Endothelial cell of umbilical vein (primary cell): ENCODE results near the gene FHOD3. TPM values are rescaled to one million over a fixed set of nuclear protein-coding genes. Genes with fewer than 3 reads are reported as not detected.

Source experiments
- BruUV-seq: library from RNA; stranded (reverse); fragments of 400-500 nt; replicated peaks from 2 replicates; lab custom pipeline; 2021; lab: Mats Ljungman, UMichigan
- CTCF ChIA-PET: fragments of 300-600, 350-600 bp; sonication (Branson Sonifier 250); formaldehyde crosslinking; loops from one replicate; lab custom pipeline; 2021; ENCODE audit warnings: antibody characterized with exemption, inconsistent platforms; lab: Charles Lee
- POLR2A ChIA-PET: fragments of 300-600, 350-600 bp; sonication (Branson Sonifier 250); formaldehyde crosslinking; loops from one replicate; lab custom pipeline; 2021; ENCODE audit warnings: antibody characterized with exemption, inconsistent platforms; lab: Charles Lee
- DNase-seq: peaks from one replicate; pipeline ENCODE4 v3.0.0-alpha.2; 2011; ENCODE audit warnings: low read depth, low spot score
- FAIRE-seq: peaks from 2 replicates; lab custom pipeline; 2011; peaks lifted over from hg19 to GRCh38; lab: Jason Lieb, UNC
- H2AFZ ChIP-seq: 2 replicates; pipeline ENCODE4 v1.6.0; 2012; ENCODE audit warnings: low read depth, low read length, control low read depth, inconsistent platforms
- H3K27ac ChIP-seq: 2 replicates; pipeline ENCODE4 v1.5.1; 2011; ENCODE audit warnings: low read depth, mild to moderate bottlenecking, control low read depth, low read length, moderate library complexity; ENCODE audit not compliant: insufficient read depth
- H3K27me3 ChIP-seq, 2 experiments: 2 replicates each; pipeline versions ENCODE4 v1.6.0 to v1.6.1; 2011; ENCODE audit warnings: low read length in 2 of 2, mixed read lengths in 1 of 2; ENCODE audit not compliant: control insufficient read depth in 2 of 2, insufficient read depth in 2 of 2
- H3K36me3 ChIP-seq, 2 experiments: 2 replicates in 1 of 2; 3 replicates in 1 of 2; pipeline ENCODE4 v1.5.1; 2011; ENCODE audit warnings: low read length in 2 of 2, mild to moderate bottlenecking in 1 of 2, moderate library complexity in 1 of 2; ENCODE audit not compliant: control insufficient read depth in 2 of 2, insufficient read depth in 2 of 2; ENCODE audit errors: extremely low read depth in 1 of 2
- H3K4me1 ChIP-seq: 3 replicates; pipeline ENCODE4 v1.5.1; 2011; ENCODE audit warnings: mild to moderate bottlenecking, low read length; ENCODE audit not compliant: control insufficient read depth, insufficient read depth; ENCODE audit errors: extremely low read depth
- H3K4me2 ChIP-seq: 2 replicates; pipeline ENCODE4 v1.6.1; 2011; ENCODE audit warnings: low read length, control low read depth, mixed read lengths; ENCODE audit not compliant: insufficient read depth
- H3K4me3 ChIP-seq, 3 experiments: fragments of 200-600 bp in 1 of 3; sonication (generic), shearing (Covaris generic) in 1 of 3; replicated peaks in 1 of 3; 2 replicates each; pipeline ENCODE4 v1.5.1; 2011 to 2016; ENCODE audit warnings: control low read depth in 3 of 3, low read length in 3 of 3, mild to moderate bottlenecking in 2 of 3, inconsistent platforms in 1 of 3, low read depth in 1 of 3, moderate library complexity in 1 of 3; ENCODE audit not compliant: insufficient read depth in 1 of 3
- H3K79me2 ChIP-seq: 2 replicates; pipeline ENCODE4 v1.6.0; 2012; ENCODE audit warnings: low read length, inconsistent platforms; ENCODE audit not compliant: control insufficient read depth, insufficient read depth
- H3K9ac ChIP-seq: replicated peaks from 2 replicates; pipeline ENCODE3; 2011; ENCODE audit warnings: low read length, control low read depth; ENCODE audit not compliant: insufficient read depth; ENCODE audit errors: extremely low read depth
- H3K9me1 ChIP-seq: replicated peaks from 3 replicates; pipeline ENCODE4 v1.6.0; 2011; ENCODE audit warnings: mild to moderate bottlenecking, low read length; ENCODE audit not compliant: control insufficient read depth, insufficient read depth; ENCODE audit errors: extremely low read depth
- H3K9me3 ChIP-seq: replicated peaks from 2 replicates; pipeline ENCODE4 v1.5.1; 2012; ENCODE audit warnings: low read length, inconsistent platforms; ENCODE audit not compliant: control insufficient read depth, insufficient read depth
- H4K20me1 ChIP-seq: replicated peaks from 2 replicates; pipeline ENCODE3; 2011; ENCODE audit warnings: mild to moderate bottlenecking, low read length; ENCODE audit not compliant: control insufficient read depth, insufficient read depth; ENCODE audit errors: extremely low read depth
- EZH2 ChIP-seq: IDR thresholded peaks from 2 replicates; pipeline ENCODE4 v1.6.1; 2012; ENCODE audit warnings: borderline replicate concordance, low read depth, mild to moderate bottlenecking, moderate library complexity, low read length, inconsistent platforms; ENCODE audit not compliant: severe bottlenecking
- FOS ChIP-seq: IDR thresholded peaks from 2 replicates; pipeline ENCODE4 v1.6.1; 2011; ENCODE audit warnings: mild to moderate bottlenecking, low read length, moderate library complexity, borderline replicate concordance; ENCODE audit not compliant: insufficient read depth
- GATA2 ChIP-seq: IDR thresholded peaks from 2 replicates; pipeline ENCODE4 v1.7.0; 2011; ENCODE audit warnings: low read depth, mild to moderate bottlenecking, moderate library complexity, mixed read lengths, low read length; ENCODE audit not compliant: insufficient read length, insufficient read depth
- JUN ChIP-seq: IDR thresholded peaks from 2 replicates; pipeline ENCODE4 v1.6.1; 2011; ENCODE audit warnings: borderline replicate concordance, low read depth; ENCODE audit not compliant: insufficient read length, insufficient read depth
- MYC ChIP-seq: IDR thresholded peaks from one replicate; pipeline ENCODE4 v1.6.1; 2011; ENCODE audit warnings: mild to moderate bottlenecking, low read depth, low read length
- POLR2A ChIP-seq: IDR thresholded peaks from 2 replicates; pipeline ENCODE4 v1.6.1; 2012; ENCODE audit warnings: low read depth, mild to moderate bottlenecking, control low read depth, low read length
- POLR2AphosphoS5 ChIP-seq: IDR thresholded peaks from 2 replicates; pipeline ENCODE4 v1.6.1; 2012; ENCODE audit warnings: low read depth, mild to moderate bottlenecking, control low read depth, low read length, moderate library complexity; ENCODE audit not compliant: insufficient read depth
- dilution Hi-C: fragments of 300-500 bp; cut with MboI; formaldehyde crosslinking; loops from one replicate; pipeline ENCODE4 v1.15.0; 2019; ENCODE audit warnings: low sequenced_read_pairs; ENCODE audit not compliant: extremely low pct_ligation_motif_present
- intact Hi-C: fragments of 100-400 bp; cut with micrococcal nuclease; formaldehyde crosslinking; loops from one replicate; pipeline ENCODE4 v1.10.0; 2022
- polyA plus RNA-seq, 4 experiments: library from polyadenylated mRNA; depleted of rRNA in 3 of 4; stranded (reverse) in 3 of 4; unstranded in 1 of 4; fragments of >200 nt; gene quantifications; 2 replicates each; pipeline versions ENCODE4 v1.2.1 to v1.2.3, GENCODE V29; 2011 to 2012; ENCODE audit warnings: missing spikeins in 1 of 4
- total RNA-seq: library from RNA; stranded (reverse); gene quantifications from 2 replicates; pipeline ENCODE4 v1.2.3, GENCODE V29; 2021
- TF ChIP-seq, protein P1 (sequence below), 2 donors: IDR thresholded peaks; 1 replicate in 1 of 2; 2 replicates in 1 of 2; pipeline ENCODE4 v1.5.1; 2011; ENCODE audit warnings: low read length in 2 of 2, mild to moderate bottlenecking in 2 of 2, moderate library complexity in 2 of 2, control low read depth in 1 of 2, inconsistent platforms in 1 of 2, low read depth in 1 of 2; ENCODE audit not compliant: insufficient read depth in 1 of 2; ENCODE audit errors: extremely low read depth in 1 of 2
- TF ChIP-seq, protein P2 (sequence below): IDR thresholded peaks from 2 replicates; pipeline ENCODE4 v1.6.1; 2011; ENCODE audit not compliant: insufficient read depth, insufficient read length

The FHOD3 gene
- total and polyA plus RNA-seq, 2 donors (not counting 3 experiments of a cell fraction or from before 2014, with no cell fraction given): 0.06 to 1.5 TPM

DNA sequence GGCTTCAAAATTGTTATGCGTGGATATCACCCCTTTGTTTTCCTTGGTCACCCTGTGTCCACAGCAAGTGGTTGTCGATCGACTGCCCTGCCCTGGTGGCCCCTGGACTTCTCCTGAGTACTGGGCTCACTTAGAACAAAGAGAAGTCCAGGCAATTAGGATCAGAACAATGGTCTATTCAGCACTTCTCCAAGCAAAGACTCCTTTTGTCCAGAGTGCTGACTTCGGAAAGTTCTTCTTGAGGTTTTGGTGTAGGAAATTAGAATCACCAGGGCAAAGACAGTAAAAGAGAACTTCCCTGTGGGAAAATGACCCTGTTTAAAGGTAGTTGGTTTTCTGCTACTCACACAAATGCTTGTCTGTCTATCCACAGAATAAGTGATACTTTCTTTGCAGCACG, 173.9 kb downstream of the FHOD3 start:
- Histone ChIP-seq H3K4me3 (no peak overlapping the region), H3K4me2 (no peak overlapping the region), H3K4me1 (no peaks in the 10 kb centered on the region), H2AFZ (no peak overlapping the region), H3K9me1 (no peaks in the 10 kb centered on the region), H3K79me2 (no peaks in the 10 kb centered on the region), H3K9ac (no peak overlapping the region), H3K27ac (no peak overlapping the region), H3K9me3 (no peaks in the 10 kb centered on the region), H3K36me3 (no peaks in the 10 kb centered on the region), H4K20me1 (no peaks in the 10 kb centered on the region), H3K27me3 (no peaks in the 10 kb centered on the region)
- POLR2A ChIA-PET: no interaction called here
- BruUV-seq: no TSS peak
- FAIRE-seq: no peak
- CTCF ChIA-PET: no interaction called here
- intact Hi-C loops: no loop called here
- dilution Hi-C loops: no loop called here
- DNase-seq: no peak
- TF ChIP-seq FOS: no peak
- TF ChIP-seq POLR2A: no peak
- TF ChIP-seq GATA2: no peak
- TF ChIP-seq, protein P1, sequence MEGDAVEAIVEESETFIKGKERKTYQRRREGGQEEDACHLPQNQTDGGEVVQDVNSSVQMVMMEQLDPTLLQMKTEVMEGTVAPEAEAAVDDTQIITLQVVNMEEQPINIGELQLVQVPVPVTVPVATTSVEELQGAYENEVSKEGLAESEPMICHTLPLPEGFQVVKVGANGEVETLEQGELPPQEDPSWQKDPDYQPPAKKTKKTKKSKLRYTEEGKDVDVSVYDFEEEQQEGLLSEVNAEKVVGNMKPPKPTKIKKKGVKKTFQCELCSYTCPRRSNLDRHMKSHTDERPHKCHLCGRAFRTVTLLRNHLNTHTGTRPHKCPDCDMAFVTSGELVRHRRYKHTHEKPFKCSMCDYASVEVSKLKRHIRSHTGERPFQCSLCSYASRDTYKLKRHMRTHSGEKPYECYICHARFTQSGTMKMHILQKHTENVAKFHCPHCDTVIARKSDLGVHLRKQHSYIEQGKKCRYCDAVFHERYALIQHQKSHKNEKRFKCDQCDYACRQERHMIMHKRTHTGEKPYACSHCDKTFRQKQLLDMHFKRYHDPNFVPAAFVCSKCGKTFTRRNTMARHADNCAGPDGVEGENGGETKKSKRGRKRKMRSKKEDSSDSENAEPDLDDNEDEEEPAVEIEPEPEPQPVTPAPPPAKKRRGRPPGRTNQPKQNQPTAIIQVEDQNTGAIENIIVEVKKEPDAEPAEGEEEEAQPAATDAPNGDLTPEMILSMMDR (IDR thresholded peaks at IDR 0.05; ENCODE audit: extremely low read depth in 1 of 2, insufficient read depth in 1 of 2, low read depth in 1 of 2, low read length in 2 of 2): no peak
- TF ChIP-seq JUN: no peak
- TF ChIP-seq POLR2AphosphoS5: no peak
- TF ChIP-seq MYC: no peak
- TF ChIP-seq EZH2: no peak
- TF ChIP-seq, protein P2, sequence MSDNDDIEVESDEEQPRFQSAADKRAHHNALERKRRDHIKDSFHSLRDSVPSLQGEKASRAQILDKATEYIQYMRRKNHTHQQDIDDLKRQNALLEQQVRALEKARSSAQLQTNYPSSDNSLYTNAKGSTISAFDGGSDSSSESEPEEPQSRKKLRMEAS: no peak
